Caki2 (cell line): Measurements from ENCODE around the gene MEGF11. TPM values are rescaled to one million over a fixed set of nuclear protein-coding genes. Genes with fewer than 3 reads are reported as not detected.

Experiments
- DNase-seq: peaks from one replicate; pipeline ENCODE4 v3.0.0-alpha.2; 2015; ENCODE audit warnings: low read depth
- in situ Hi-C: cut with HindIII; loops from 2 replicates; pipeline ENCODE4 v1.10.0; 2016; ENCODE audit warnings: low sequenced_read_pairs, low pct_unique_long_range_greater_than_20kb, mixed read lengths
- total RNA-seq: library from RNA; depleted of rRNA; stranded (reverse); fragments of >200 nt; shearing (Covaris generic); gene quantifications from 2 replicates; pipeline ENCODE4 v1.2.3, GENCODE V29; 2014; ENCODE audit warnings: low replicate concordance

MEGF11 gene
- total RNA-seq, 1 experiment from 2014 or later: not detected

DNA sequence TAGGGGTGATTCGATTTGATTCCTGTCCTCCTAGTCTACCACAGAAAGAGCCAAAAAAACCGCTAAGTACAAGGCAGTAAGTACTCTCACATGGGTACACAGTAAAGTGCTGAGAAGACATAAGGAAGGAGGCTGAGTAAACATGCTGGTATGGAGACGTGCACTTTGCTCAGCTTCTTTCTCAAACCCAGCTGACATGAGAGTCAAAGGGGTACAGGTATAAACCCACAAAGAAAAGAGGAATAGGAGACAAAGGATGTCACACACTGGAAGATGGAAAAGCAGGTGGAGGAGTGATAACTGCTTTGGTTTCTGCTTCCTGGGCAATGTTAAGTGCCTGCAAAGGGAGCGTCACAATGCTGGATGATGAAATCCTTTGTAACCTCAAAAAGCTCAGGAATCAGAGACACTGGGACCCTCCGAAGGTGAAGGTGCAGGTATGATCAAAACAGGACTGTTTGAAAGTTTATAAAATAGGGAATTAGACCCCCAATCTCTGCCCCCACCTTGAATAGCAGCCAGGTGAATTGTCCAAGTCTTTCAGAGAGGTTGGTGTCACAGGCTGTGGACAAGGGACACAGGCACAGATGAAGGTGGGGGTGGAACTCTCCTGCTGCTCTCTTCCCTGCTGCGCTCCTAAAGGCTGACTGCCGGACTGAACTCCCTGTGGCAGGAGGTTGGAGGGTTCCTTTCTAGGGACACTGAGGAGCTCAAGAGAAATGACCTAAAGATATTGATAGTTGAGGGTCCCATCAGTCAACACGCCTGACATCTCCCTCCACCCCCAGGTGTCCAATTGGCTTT lies 282.4 kb downstream of the MEGF11 start:
- DNase-seq: no peak
- in situ Hi-C loops: no loop called here

DNA sequence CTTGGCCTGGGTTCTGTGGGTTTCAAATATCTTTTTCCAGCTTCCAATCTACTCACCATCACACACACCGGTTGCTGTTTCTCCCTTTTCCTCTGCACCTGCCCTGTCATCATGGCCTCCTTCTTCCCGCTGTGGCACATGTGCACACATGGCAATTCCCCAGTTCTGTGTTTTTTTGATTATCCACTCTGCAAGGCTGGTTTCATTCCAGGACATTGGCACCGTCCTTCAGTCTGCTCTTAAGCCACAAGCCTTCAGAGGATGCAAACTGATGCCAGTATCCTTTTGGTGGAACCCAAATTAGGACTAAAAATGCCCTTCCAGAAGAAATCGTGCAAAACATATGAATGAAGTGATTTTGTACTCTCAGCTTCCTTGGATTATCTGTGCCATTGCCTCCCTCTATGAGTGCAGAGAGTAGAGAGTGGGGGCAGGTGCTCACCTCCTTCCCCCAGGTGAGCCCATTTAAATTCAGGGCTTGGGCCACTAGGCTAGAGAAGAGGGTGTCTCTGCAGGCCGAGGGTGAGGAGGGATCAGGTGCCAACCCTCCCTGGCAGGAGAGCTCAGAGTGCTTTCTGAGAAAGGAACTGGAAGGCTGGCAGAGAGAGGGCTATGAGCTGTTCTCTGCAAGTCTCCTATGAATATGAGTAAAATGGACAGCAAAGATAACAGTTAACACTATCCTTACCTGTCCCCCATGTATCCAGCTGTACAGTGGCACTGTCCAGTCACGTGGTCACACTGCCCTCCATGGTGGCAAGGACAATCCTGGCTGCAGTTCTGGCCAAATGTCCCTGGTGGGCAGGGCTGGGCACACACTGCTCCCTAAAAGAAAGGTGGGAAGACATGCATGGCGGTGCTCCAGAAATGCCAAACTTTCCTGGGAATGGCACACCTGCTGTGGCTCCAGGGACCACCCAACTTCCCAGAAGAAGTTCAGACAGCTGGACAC lies 283.4 kb downstream of the MEGF11 start:
- no peak for DNase-seq
- in situ Hi-C loops: no loop called here

DNA sequence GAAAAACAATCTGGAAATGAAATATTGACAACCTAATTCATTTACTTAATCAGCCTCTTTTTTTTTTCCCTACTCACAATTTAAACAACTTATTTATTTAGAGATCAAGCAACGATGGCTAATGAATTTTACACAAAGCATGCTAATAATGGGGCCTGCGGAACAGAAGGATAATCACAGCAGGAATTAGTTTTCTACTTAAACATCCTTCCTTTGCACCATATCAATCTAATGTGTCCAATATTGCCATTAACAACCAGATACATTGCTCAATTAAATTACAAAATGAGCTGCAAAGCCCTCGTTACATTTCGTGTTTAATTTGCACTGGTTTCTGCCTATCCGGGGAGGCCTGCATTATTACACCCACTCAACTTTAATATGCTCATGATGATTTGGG lies 285.0 kb downstream of the MEGF11 start:
- in situ Hi-C loops: no loop called here
- DNase-seq: no peak

DNA sequence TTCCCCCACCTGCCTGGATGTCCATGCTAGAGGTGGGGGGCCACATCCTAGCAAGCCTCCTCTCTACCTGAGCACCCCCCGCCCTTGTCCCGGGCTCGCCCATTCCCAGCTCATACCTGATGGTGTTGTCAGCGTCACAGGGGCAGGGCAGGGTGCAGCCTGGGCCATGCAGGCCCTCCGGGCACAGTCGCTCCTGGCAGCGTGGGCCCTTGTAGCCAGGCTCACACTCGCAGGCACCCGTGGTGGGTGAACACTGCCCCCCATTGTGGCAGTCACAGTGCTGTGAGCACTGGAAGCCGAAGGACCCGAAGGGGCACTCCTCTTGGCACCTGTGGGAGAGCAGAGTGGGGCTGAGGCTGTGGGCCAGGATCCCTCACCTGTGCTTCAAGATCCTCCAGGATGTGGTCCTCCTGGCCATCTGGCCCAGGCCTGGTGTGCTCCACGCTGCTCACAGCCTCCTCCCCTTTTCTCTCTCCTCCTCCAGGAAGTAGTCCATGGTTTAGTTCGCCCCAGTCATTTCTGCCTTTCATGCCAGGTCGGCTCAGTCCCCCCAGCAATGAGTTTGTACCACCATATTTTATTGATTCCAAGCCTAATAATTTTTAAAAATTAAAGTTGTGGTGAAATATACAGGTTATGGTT lies 288.6 kb downstream of the MEGF11 start:
- in situ Hi-C loops: no loop called here

DNA sequence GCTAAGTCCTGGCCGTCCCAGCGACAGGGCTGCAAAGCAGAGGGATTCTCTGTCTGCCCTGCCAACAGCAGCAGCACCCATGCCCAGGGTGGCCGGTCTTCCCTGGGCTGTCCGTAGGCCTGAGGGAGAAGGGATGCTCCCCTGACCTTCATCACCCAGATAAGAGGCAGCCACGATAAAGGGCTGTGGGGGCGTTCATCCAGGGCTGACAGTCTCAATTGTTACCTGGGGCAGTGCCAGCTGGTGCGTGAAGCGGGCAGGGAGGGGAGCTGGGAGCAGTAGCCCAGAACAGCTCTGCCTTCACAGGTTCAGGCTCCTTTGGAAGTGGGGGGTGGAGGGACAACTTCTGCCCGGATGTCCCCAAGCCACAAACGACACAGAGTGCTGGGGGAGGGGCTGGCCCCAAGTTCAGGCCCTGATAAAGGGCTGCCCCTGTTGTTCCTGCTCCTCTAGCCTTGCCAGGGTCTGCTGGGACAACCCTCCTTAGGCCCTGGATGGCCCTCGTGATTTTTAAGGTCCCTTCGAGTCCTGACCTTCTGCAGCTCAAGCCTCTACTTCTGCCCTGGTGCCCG lies 289.6 kb downstream of the MEGF11 start:
- DNase-seq: no peak
- in situ Hi-C loops: no loop called here

More for the DNA sequence above, 288.6 kb downstream of the MEGF11 start:
- no peak for DNase-seq

DNA sequence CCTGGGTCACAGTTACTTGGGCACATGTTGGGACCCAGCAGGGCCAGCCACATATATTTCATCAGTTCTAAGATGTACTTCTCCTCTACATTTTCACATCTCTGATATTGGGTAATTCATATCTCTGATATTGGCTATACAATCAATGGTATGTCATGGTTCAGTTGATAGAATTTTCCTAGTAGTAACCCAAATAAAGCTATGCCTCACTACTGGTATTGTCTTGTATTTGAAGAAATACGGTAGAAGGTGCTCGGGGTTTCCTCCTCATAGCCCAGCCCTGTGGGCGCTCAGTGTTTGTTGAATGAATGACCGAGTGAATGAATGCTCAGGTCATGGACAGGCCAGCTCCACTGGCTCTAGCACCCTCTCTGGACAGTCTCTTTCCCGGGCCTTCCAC lies 290.2 kb downstream of the MEGF11 start:
- DNase-seq: no peak
- in situ Hi-C loops: no loop called here

GRCh38 chr15:65962187-65962586 lies 291.4 kb downstream of the MEGF11 start:
- no peak for DNase-seq
- in situ Hi-C loops: no loop called here

DNA sequence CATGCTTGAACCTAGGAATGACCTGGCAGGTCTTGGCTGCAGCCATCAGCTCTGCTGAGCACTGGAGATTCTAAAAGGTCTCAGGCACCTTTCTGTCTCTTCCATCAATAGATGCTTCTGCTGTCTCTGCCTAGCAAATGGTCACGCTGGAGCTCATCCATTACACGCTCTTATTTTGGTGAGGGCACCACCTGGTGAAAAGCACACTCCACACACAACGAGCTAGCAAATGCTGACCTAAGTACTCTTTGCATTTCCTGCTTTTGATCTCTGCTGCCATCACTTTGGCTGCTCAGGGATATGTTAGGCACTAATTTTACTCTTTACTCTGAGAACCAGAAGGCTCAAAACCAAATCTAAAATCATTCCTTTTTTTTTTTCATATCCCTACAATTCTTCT lies 293.0 kb downstream of the MEGF11 start:
- in situ Hi-C loops: no loop called here
- DNase-seq: no peak

GRCh38 chr15:65958835-65959234 lies 294.7 kb downstream of the MEGF11 start:
- in situ Hi-C loops: no loop called here
- no peak for DNase-seq

- in situ Hi-C loops: no loop called here
- DNase-seq: no peak
Measured at GRCh38 chr15:65957451-65957850, 296.1 kb downstream of the MEGF11 start.

GRCh38 chr15:65956899-65957298 lies 296.7 kb downstream of the MEGF11 start:
- no peak for DNase-seq
- in situ Hi-C loops: no loop called here

DNA sequence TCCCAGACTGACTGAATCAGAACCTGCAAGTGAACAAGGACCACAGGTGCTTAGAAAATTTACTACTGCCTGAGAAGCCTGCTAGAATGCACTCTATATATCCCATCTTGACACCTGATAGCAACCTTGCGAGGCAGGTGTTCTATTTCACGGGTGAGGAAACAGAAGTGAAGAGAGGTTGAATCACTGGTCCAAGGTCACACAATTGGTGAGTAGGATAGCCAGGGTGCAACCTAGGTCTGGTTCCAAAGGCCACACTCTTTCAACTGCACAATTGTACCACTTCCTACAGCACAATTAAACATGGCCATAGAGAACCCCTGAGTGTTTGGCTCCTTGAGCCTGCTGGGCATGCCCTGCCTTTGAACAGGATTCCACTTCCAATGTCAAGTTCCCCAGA lies 297.2 kb downstream of the MEGF11 start:
- in situ Hi-C loops: no loop called here
- no peak for DNase-seq

GRCh38 chr15:65954289-65954741 lies 299.2 kb downstream of the MEGF11 start:
- in situ Hi-C loops: no loop called here
- DNase-seq: peak; percentile 8

DNA sequence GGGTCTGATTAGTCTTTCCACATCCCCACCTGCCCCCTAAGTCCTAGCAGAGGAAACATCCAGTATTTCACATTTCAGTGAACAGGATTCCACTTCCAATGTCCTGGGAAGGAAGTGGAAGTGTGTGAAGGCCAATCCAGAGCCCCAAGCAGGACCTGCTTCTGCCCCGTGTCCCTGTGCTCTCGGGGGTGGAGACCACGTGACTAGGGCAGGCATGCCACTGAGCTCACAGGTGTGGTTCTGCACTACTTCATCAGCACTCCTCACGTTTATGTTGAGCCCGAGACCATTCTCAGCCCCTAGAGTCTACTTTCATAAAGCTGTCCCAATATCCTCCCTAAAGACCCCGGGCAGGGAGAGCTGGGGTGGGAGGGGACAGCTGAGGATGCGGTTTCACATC lies 299.9 kb downstream of the MEGF11 start:
- in situ Hi-C loops: no loop called here
- DNase-seq: no peak

- in situ Hi-C loops: no loop called here
- peak; percentile 37 for DNase-seq
Measured at GRCh38 chr15:65952391-65953053, 301.0 kb downstream of the MEGF11 start.

- in situ Hi-C loops: no loop called here
- DNase-seq: no peak
Measured at GRCh38 chr15:65951007-65951406, 302.5 kb downstream of the MEGF11 start.

DNA sequence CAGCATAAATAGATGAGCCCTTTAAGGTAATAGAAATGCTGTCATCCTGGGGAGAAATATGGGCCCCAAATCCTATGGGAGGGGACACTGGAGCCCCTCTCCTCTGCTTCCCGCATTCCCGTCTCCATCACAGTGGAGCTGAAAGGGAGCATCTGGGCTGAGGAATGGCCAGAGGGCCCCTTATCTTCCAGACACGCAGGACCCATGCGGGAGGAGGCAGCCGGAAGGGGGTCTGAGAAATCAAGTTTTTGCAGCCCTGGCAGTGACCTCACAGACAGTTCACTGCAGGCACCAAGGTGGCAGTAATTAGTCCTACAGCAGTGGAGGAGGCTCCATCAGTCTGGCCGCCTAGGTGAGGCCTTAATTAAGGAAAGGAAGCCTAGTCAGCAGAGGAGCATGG lies 304.1 kb downstream of the MEGF11 start:
- no peak for DNase-seq
- in situ Hi-C loops: no loop called here

- no peak for DNase-seq
- in situ Hi-C loops: no loop called here
Measured at GRCh38 chr15:65949011-65949410, 304.5 kb downstream of the MEGF11 start.
